Activated CD8-positive, alpha-beta memory T cell treated with anti-CD3 and anti-CD28 coated beads for 48 hours (primary cell): ENCODE measurements around the gene FIGLA.
"Not testable (repeated sequence)": the region's sequence is repeated elsewhere in the genome, so short reads cannot be mapped to it uniquely, and the experiment has no call there.

ENCODE experiments used
- DNase-seq, 3 experiments: peaks; one replicate each; pipeline ENCODE4 v3.0.0-alpha.2; 2020; ENCODE audit warnings: low read depth in 2 of 3, low spot score in 2 of 3

The FIGLA gene

GRCh38 chr2:70747284-70747683, 43.2 kb downstream of the FIGLA start:
- DNase-seq, result no peak

GRCh38 chr2:70746094-70746974, 44.1 kb downstream of the FIGLA start:
- no peak for DNase-seq

GRCh38 chr2:70745276-70745825, 45.1 kb downstream of the FIGLA start:
- DNase-seq, result no peak

GRCh38 chr2:70744397-70744796, 46.0 kb downstream of the FIGLA start:
- DNase-seq, result no peak

- DNase-seq, result no peak
Measured at GRCh38 chr2:70743677-70744076, 46.8 kb downstream of the FIGLA start.

GRCh38 chr2:70743068-70743467, 47.4 kb downstream of the FIGLA start:
- no peak for DNase-seq

GRCh38 chr2:70739492-70739891, 51.0 kb downstream of the FIGLA start:
- not testable (repeated sequence) for DNase-seq

- no peak for DNase-seq
Measured at GRCh38 chr2:70738159-70738558, 52.3 kb downstream of the FIGLA start.

GRCh38 chr2:70735071-70735470, 55.4 kb downstream of the FIGLA start:
- DNase-seq, result no peak

GRCh38 chr2:70733646-70734180, 56.7 kb downstream of the FIGLA start:
- DNase-seq, result no peak

GRCh38 chr2:70732766-70733645, 57.4 kb downstream of the FIGLA start:
- no peak for DNase-seq

- no peak for DNase-seq
Measured at GRCh38 chr2:70730730-70731129, 59.7 kb downstream of the FIGLA start.

- no peak for DNase-seq
Measured at GRCh38 chr2:70729647-70730046, 60.8 kb downstream of the FIGLA start.

- DNase-seq, result no peak
Measured at GRCh38 chr2:70728128-70728527, 62.3 kb downstream of the FIGLA start.
